Measurements from ENCODE around the gene PSMC3IP. TPM values are rescaled to one million over a fixed set of nuclear protein-coding genes. Genes with fewer than 3 reads are reported as not detected.
A peak's percentile ranks its signal among the peaks of the same experiment; 100 is the strongest.
"Not testable (repeated sequence)": the region's sequence is repeated elsewhere in the genome, so short reads cannot be mapped to it uniquely, and the experiment has no call there.

Gene PSMC3IP, protein sequence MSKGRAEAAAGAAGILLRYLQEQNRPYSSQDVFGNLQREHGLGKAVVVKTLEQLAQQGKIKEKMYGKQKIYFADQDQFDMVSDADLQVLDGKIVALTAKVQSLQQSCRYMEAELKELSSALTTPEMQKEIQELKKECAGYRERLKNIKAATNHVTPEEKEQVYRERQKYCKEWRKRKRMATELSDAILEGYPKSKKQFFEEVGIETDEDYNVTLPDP
- total RNA-seq (5.4 TPM), polyA plus RNA-seq (ENCODE audit: insufficient read depth in 1 of 8, insufficient read length in 8 of 8, low replicate concordance in 1 of 8) (10 to 100 TPM; 10.5 to 13.5 (median 11.9) TPM)
- long read RNA-seq, donor 1, result 0 reads
- long read RNA-seq, donor 2, partial matches to known transcripts, result 0 of 1 reads
- long read RNA-seq, donor 2, other reads (novel, unspliced or antisense), result 0 of 1 reads
- long read RNA-seq, donor 3, transcript PSMC3IP-202 (8 exons, 1,416 nt), result major isoform, 6 of 7 reads
- long read RNA-seq, donor 3, partial matches to known transcripts, result 0 of 7 reads
- long read RNA-seq, donor 3, other reads (novel, unspliced or antisense), result 0 of 7 reads
- long read RNA-seq, donor 4, partial matches to known transcripts, result 0 of 5 reads
- long read RNA-seq, donor 4, other reads (novel, unspliced or antisense), result 0 of 5 reads
- long read RNA-seq, donor 5, transcript PSMC3IP-202 (8 exons, 1,416 nt), result major isoform, 7 of 11 reads
- long read RNA-seq, donor 5, partial matches to known transcripts, result 0 of 11 reads
- long read RNA-seq, donor 5, other reads (novel, unspliced or antisense), result 0 of 11 reads
- long read RNA-seq, donor 6, partial matches to known transcripts, result 0 of 4 reads
- long read RNA-seq, donor 6, other reads (novel, unspliced or antisense), result 0 of 4 reads
- long read RNA-seq, donor 7, partial matches to known transcripts, result 0 of 4 reads
- long read RNA-seq, donor 7, other reads (novel, unspliced or antisense), result 0 of 4 reads
- long read RNA-seq, donor 8, partial matches to known transcripts, result 0 of 2 reads
- long read RNA-seq, donor 8, other reads (novel, unspliced or antisense), result 0 of 2 reads
- long read RNA-seq, donor 9, partial matches to known transcripts, result 11 of 30 reads
- long read RNA-seq, donor 9, other reads (novel, unspliced or antisense), result 15 of 30 reads
- long read RNA-seq, donor 10, partial matches to known transcripts, result 60 of 84 reads
- long read RNA-seq, donor 10, other reads (novel, unspliced or antisense), result 20 of 84 reads
- long read RNA-seq, donor 11, partial matches to known transcripts, result 0 of 3 reads
- long read RNA-seq, donor 11, other reads (novel, unspliced or antisense), result 0 of 3 reads

DNA sequence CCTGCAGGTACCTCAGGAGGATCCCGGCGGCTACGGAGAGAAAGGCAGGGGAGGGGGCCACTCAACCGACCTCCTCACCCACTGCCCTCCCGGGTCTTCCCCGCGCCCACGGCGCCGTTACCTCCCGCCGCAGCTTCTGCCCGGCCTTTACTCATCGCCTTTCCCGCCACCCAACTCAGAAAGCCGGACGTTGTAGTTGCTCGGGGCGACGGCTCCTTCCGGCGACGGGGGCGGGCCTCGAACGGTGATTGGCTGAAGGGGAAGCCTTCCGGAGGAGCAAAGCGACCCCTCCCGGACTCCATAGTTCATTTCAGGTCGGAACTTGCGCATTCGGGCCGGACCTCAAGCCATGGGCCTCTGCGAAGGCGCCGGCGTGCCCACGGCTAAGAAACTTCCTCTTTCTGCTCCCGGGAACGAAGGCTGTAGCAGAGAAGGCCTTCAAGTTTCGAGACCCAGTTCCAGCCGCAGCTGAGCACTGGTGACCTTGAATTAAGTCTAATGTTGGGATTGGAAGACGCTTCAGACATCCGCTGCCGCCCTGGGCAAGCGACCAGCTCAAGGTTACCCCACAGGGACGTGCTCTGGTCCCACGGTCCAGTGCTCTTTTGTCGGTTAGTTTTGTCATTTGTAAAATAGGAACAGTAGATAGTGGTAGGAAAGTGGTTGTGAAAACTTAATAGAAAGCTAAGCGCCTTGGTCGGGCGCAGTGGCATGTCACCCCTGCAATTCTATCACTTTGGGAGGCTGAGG, at the start of gene PSMC3IP:
Gene PSMC3IP, minus strand, starts transcription at position 198 of the 750 bp plus-strand sequence. Its CDS starts 43 bp downstream, at position 155.
- Histone ChIP-seq H3K27me3 (ENCODE audit: control insufficient read depth, insufficient read depth, low read length) (no peaks in the 10 kb centered on the region), H3K27ac (ENCODE audit: low read length) (peak within 1 kb of the TSS; percentile 94), H3K4me3 (ENCODE audit: low read length) (peak within 1 kb of the TSS; percentile 89), H3K4me1 (ENCODE audit: control insufficient read depth, insufficient read depth, low read length) (peaks cover 17% of the 10 kb centered on the region), H3K36me3 (ENCODE audit: control insufficient read depth, insufficient read depth, low read length) (peaks cover 57% of the 10 kb centered on the region), H3K9me3 (replicated peaks; ENCODE audit: control insufficient read depth, low read depth, low read length) (no peaks in the 10 kb centered on the region)
- WGBS (ENCODE audit: insufficient coverage), result under 1% methylated on average over 51 of the region's 52 CpGs
- peak; percentile 98 for DNase-seq

DNA sequence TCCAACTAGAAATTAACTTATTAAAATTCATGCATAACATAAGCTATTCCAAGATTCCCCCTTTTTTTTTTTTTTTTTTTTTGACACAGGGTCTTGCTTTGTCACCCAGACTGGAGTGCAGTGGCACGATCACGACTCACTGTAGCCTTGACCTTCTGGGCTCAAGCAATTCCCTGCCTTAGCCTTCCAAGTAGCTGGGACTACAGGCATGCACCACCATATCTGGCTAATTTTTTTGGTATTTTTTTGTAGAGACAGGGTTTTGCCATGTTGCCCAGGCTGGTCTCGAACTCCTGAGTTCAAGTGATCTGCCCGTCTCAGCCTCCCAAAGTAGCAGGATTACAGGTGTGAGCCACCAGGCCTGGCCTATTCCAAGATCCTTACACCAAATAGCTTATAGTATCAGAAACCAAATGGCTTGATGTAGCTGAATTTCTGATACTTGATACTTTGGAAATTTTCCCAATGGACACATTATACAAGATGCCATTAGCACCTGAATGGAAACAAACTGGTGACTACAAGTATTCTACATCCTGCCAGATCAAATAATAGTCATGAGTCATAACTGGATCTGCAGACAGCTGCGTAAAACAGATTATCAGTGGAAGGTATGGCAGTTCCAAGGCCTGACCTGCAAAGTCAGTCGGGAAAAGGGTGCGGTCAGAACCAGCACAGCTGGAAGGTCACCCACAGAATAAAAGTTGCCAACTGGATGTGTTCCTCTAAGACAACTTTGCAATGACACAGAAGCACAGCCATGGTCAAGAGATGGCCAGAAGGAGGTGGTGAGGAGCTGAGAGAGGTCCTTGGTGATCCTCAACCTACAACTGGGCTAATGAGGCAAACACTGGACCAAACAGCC, 46.4 kb upstream of the PSMC3IP start:
- Histone ChIP-seq H3K36me3 (ENCODE audit: control insufficient read depth, insufficient read depth, low read length) (no peaks in the 10 kb centered on the region), H3K4me3 (ENCODE audit: low read length) (no peak overlapping the region), H3K27ac (ENCODE audit: low read length) (no peak overlapping the region), H3K4me1 (ENCODE audit: control insufficient read depth, insufficient read depth, low read length) (peaks cover 2% of the 10 kb centered on the region), H3K27me3 (ENCODE audit: control insufficient read depth, insufficient read depth, low read length) (no peaks in the 10 kb centered on the region), H3K9me3 (replicated peaks; ENCODE audit: control insufficient read depth, low read depth, low read length) (no peaks in the 10 kb centered on the region)
- no peak for DNase-seq
- 77% methylated on average over 7 of the region's 7 CpGs for WGBS (ENCODE audit: insufficient coverage)

DNA sequence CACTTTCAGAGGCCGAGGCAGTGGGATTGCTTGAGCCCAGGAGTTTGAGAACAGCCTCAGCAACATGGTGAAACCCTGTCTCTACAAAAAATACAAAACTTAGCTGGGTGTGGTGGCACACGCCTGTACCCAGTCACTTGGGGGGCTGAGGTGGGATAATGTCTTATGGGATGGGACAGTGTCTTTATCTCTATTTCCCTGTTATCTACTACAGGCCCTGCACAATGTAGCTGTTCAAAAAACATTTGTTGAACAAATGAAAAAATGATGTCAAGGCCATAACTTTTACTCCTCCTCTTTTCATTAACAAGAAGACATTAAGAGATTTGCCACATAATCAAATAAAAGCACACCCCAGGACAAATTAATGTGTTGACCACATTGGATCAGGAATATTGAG, 45.7 kb upstream of the PSMC3IP start:
- Histone ChIP-seq H3K4me3 (ENCODE audit: low read length) (no peak overlapping the region), H3K4me1 (ENCODE audit: control insufficient read depth, insufficient read depth, low read length) (peaks cover 9% of the 10 kb centered on the region), H3K27ac (ENCODE audit: low read length) (no peak overlapping the region), H3K36me3 (ENCODE audit: control insufficient read depth, insufficient read depth, low read length) (no peaks in the 10 kb centered on the region), H3K27me3 (ENCODE audit: control insufficient read depth, insufficient read depth, low read length) (no peaks in the 10 kb centered on the region), H3K9me3 (replicated peaks; ENCODE audit: control insufficient read depth, low read depth, low read length) (no peaks in the 10 kb centered on the region)
- no peak for DNase-seq
- WGBS (ENCODE audit: insufficient coverage), result no CpG with 5 or more reads among the region's 2 CpGs

DNA sequence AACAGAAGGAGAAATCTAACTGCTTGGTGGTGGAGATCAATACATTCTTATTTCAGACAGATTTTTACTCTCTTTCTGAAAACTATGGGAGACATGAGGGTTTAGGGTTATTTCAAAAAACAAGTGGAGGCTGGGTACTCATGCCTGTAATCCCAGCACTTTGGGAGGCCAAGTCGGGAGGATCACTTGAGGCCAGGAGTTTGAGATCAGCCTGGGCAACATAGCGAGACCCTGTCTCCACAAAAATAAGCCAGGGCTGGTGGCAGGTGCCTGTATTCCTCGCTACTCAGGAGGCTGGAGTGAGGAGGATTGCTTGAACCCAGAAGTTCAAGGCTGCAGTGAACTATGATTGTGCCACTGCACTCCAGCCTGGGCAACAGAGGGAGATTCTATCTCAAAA, 44.5 kb upstream of the PSMC3IP start:
- WGBS (ENCODE audit: insufficient coverage), result 90% methylated on average over 3 of the region's 3 CpGs
- H3K4me3 ChIP-seq (ENCODE audit: low read length); DNase-seq; H3K27ac ChIP-seq (ENCODE audit: low read length); H3K9me3 ChIP-seq (replicated peaks; ENCODE audit: control insufficient read depth, low read depth, low read length); H3K36me3 ChIP-seq (ENCODE audit: control insufficient read depth, insufficient read depth, low read length); H3K27me3 ChIP-seq (ENCODE audit: control insufficient read depth, insufficient read depth, low read length): not testable (repeated sequence)
- H3K4me1 ChIP-seq (ENCODE audit: control insufficient read depth, insufficient read depth, low read length), result peaks cover 20% of the 10 kb centered on the region

DNA sequence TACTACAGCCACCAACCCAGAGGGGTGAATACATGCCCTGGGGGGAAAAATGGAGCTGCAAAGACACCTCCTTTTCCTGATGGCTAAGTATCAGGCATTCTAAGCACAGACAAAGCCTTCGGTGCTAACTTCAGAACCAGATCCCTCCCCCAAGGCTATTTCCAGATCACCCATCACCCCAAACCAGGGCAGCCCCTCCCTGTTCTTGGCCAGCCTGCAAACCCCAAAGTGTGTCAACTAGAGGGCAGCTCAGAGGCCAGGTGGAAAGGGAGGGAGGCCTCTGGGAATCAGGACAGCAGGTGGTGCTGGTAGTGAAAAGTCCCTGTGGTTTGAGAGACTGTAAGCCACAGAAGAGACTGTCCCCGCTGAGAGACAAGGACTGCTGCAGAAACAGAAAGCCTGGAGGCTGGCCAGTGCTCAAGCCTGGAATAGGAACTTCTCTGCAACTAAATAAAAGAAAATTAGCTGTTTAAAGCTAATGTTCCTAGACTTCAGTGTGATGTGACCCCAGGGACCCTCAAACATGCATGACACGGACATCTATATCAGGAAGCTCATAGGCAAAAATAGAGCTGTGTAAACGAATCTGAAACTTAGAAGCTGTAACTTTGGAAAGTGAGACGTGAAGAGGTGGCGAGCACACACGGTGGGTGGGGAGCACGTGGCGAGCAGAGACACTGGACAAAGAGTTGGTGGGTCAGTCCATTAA, 41.1 kb upstream of the PSMC3IP start:
- H3K27ac ChIP-seq (ENCODE audit: low read length), result peak overlapping the region; percentile 85
- H3K9me3 ChIP-seq (replicated peaks; ENCODE audit: control insufficient read depth, low read depth, low read length), result no peaks in the 10 kb centered on the region
- peaks cover 20% of the 10 kb centered on the region for H3K4me1 ChIP-seq (ENCODE audit: control insufficient read depth, insufficient read depth, low read length)
- H3K36me3 ChIP-seq (ENCODE audit: control insufficient read depth, insufficient read depth, low read length), result peaks cover 25% of the 10 kb centered on the region
- DNase-seq, result peak; percentile 82
- WGBS (ENCODE audit: insufficient coverage), result 44% methylated on average over 6 of the region's 9 CpGs
- no peaks in the 10 kb centered on the region for H3K27me3 ChIP-seq (ENCODE audit: control insufficient read depth, insufficient read depth, low read length)
- no peak overlapping the region for H3K4me3 ChIP-seq (ENCODE audit: low read length)

DNA sequence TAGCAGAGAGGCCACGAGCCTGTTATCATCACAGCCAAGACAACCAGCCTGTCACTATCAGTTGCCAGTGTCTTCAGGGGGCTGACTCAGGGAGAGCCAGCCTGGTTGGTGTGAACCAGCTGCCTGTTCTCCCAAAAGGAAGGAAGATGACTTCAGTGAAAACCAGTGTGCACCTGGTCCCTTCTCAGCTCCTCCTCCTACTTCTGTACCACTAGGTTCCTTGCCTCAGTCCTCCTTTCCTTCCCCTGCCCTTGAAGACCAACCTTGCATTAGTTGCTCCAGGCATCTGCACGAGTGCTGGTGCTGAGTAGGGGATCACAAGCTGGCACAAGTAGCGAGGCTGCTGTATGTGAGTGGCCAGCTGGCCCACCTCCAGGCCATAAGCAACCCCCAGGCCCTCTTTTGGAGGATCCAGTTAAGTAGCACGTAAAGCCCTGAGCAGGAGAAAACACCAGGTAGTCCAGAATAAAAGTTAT, 40.5 kb upstream of the PSMC3IP start:
- peaks cover 31% of the 10 kb centered on the region for H3K36me3 ChIP-seq (ENCODE audit: control insufficient read depth, insufficient read depth, low read length)
- peak overlapping the region; percentile 85 for H3K27ac ChIP-seq (ENCODE audit: low read length)

DNA sequence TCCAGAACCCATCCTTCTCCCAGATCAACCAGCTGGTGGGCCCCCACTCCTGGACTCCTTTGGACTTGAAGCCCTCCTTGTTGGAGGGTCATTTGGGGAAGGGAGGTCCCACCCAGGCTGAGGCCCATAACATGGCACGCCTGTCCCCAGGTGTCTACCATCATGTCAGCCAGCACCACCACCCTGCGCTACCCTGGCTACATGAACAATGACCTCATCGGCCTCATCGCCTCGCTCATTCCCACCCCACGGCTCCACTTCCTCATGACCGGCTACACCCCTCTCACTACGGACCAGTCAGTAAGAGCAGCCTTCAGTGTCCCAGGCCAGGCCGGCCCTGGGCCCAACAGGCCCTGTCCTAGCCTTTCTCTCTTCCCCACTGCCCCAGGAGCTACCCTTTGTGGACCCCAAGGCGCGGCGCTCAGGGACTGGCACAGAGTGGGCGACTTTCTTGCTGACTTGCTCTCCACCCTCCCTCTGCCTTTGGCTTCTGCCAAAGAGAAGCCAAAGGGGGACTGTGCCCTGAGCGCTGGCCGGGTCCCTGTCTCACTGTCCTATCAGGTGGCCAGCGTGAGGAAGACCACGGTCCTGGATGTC, 36.3 kb upstream of the PSMC3IP start:
- Histone ChIP-seq H3K27me3 (ENCODE audit: control insufficient read depth, insufficient read depth, low read length) (no peaks in the 10 kb centered on the region), H3K27ac (ENCODE audit: low read length) (no peak overlapping the region), H3K36me3 (ENCODE audit: control insufficient read depth, insufficient read depth, low read length) (peaks cover 44% of the 10 kb centered on the region), H3K4me3 (ENCODE audit: low read length) (no peak overlapping the region), H3K9me3 (replicated peaks; ENCODE audit: control insufficient read depth, low read depth, low read length) (no peaks in the 10 kb centered on the region), H3K4me1 (ENCODE audit: control insufficient read depth, insufficient read depth, low read length) (peaks cover 23% of the 10 kb centered on the region)
- no peak for DNase-seq
- 92% methylated on average over 11 of the region's 17 CpGs for WGBS (ENCODE audit: insufficient coverage)

More for the DNA sequence above, 40.5 kb upstream of the PSMC3IP start:
- H3K4me3 ChIP-seq (ENCODE audit: low read length), result no peak overlapping the region
- H3K27me3 ChIP-seq (ENCODE audit: control insufficient read depth, insufficient read depth, low read length), result no peaks in the 10 kb centered on the region
- H3K9me3 ChIP-seq (replicated peaks; ENCODE audit: control insufficient read depth, low read depth, low read length), result no peaks in the 10 kb centered on the region
- DNase-seq, result peak; percentile 20
- peaks cover 20% of the 10 kb centered on the region for H3K4me1 ChIP-seq (ENCODE audit: control insufficient read depth, insufficient read depth, low read length)
- 41% methylated on average over 2 of the region's 4 CpGs for WGBS (ENCODE audit: insufficient coverage)

DNA sequence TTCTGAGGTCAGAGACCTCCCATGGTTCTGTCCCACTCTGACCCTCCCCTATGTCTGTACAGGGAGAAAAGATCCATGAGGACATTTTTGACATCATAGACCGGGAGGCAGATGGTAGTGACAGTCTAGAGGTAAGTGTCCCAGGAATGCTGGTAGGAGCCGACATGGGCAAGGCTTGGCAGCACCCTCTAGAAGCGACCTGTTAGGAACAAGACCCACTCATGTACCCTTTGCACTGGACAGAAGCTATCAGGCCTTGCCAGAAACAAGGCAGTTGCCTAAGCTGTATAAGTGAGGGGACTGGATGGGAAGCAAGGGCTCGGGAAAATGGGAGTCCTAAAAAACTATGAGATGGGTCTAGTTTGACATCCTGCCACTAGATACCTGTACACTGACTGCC, 34.5 kb upstream of the PSMC3IP start:
- no peak overlapping the region for H3K27ac ChIP-seq (ENCODE audit: low read length)
- H3K27me3 ChIP-seq (ENCODE audit: control insufficient read depth, insufficient read depth, low read length), result no peaks in the 10 kb centered on the region
- H3K9me3 ChIP-seq (replicated peaks; ENCODE audit: control insufficient read depth, low read depth, low read length), result no peaks in the 10 kb centered on the region
- peaks cover 11% of the 10 kb centered on the region for H3K4me1 ChIP-seq (ENCODE audit: control insufficient read depth, insufficient read depth, low read length)
- no peak overlapping the region for H3K4me3 ChIP-seq (ENCODE audit: low read length)
- DNase-seq, result no peak
- H3K36me3 ChIP-seq (ENCODE audit: control insufficient read depth, insufficient read depth, low read length), result peaks cover 44% of the 10 kb centered on the region
- no CpG with 5 or more reads among the region's 4 CpGs for WGBS (ENCODE audit: insufficient coverage)
